GM18498 (cell line): ENCODE results near the gene LRRC47.
"Not testable (repeated sequence)": the region's sequence is repeated elsewhere in the genome, so short reads cannot be mapped to it uniquely, and the experiment has no call there.

ENCODE experiments used
- ATAC-seq: cut with Tn5 transposase; IDR thresholded peaks from one replicate; pipeline ENCODE4 v1.9.1; 2021; ENCODE audit warnings: mild to moderate bottlenecking, moderate library complexity; ENCODE audit not compliant: unreplicated experiment

Gene LRRC47

DNA sequence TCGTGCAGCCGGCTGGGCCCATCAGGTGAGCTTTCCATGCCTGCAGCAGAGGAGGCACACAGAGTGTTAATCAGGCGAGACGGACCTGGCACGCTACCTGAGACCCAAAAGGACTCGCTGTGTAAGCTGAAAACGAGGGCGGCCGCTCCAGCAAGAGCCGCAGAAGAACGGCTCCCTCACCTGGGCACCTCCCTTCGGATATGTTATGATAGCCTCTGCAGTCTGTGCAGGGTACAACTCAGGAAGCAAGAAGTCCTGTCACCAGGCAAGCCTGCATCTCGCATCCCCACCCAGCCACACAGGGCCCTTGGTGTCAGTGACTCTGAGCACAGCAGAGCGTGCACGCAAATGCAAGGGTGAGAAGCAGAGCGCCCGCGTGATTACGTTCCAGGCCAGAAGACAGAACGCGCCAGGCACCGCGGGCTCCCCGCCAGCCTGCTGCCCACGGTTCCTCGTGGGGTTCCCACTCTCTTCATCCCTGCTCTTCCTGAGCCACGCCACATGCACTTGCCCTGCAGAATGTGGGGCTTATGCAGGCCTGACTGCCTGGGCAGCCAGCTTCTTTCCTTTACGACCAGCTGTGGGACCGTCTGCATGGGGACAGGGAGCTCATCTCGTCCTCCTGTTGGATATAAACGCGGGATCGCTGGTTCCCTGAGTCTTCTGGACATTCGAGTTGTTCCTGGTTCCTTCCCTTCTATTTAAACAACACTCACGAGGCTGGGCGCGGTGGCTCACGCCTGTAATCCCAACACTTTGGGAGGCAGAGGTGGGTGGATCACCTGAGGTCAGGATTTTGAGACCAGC is 20.2 kb upstream of the LRRC47 start:
- no peak for ATAC-seq

- no peak for ATAC-seq
Measured at GRCh38 chr1:3814771-3815561, 18.7 kb upstream of the LRRC47 start.

GRCh38 chr1:3814065-3814464 is 17.8 kb upstream of the LRRC47 start:
- no peak for ATAC-seq

- ATAC-seq: no peak
Measured at GRCh38 chr1:3811595-3811911, 15.3 kb upstream of the LRRC47 start.

- ATAC-seq: not testable (repeated sequence)
Measured at GRCh38 chr1:3810149-3810761, 14.0 kb upstream of the LRRC47 start.

DNA sequence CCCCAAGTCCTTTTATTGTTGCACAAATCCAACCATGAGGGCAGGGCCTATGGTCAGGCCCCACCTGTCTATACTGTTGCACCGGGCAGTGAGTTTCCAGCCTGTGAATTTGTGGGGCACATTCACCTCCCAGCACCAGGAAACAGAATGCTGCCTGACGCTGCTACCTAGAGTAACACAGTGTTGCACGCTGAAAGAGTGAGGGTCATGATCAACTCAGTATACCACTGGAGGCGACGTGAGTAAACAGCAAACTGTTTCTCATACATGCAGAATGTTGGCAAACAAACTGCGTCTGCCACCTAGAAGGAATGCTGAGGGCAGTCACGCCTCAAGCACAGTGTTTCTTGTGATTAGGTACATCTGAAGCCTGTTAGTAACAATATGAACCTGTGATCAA is 13.4 kb upstream of the LRRC47 start:
- no peak for ATAC-seq

DNA sequence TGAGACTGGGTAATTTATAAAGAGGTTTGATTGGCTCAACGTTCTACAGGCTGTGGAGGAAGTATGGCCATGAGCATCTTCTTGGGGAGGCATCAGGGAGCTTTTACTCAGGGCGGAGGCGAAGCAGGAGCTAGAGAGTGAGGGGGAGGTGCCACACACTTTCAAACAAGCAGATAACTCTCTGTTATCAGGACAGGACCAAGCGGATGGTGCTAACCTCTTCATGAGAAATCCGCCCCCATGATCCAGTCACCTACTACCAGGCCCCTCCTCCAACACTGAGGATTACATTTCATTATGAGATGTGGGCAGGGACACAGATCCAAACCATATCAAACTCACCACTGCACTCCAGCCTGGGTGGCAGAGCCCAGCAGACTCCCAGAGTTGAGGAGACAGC is 11.5 kb upstream of the LRRC47 start:
- no peak for ATAC-seq

DNA sequence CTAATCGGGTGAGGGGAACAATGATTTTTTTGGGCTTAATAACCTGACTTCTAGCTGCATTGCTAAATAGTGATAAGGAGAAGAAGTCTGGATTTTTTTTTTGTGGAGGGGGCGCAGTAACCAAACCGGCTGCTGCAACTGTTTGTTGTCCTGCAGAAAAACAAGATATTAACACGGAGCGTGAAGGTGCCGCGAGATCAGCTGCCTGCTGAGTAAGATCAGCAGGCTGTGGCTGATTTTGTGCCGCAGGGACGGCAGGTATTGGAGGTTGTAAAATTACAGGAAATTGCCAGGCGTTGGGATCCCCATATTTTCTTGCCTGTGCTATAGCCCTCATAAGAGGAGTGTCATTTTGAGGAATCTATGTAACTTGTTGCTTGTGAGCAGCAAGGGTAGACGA is 8.7 kb upstream of the LRRC47 start:
- no peak for ATAC-seq

DNA sequence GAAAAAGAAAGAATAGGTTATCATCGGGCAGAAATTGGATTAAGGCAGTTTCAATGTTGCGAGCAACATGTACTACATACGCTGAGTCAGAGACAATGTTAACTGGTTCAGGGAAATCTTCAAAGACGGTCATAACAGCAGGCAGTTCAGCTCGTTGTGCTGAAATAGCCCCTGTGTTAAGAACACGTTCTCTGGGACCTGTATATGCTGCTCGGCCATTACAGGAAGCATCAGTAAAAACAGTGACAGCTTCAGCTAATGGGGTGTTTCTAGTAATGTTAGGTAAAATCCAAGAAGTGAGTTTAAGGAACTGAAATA is 8.3 kb upstream of the LRRC47 start:
- not testable (repeated sequence) for ATAC-seq

GRCh38 chr1:3803905-3804626 is 7.8 kb upstream of the LRRC47 start:
- ATAC-seq: no peak

DNA sequence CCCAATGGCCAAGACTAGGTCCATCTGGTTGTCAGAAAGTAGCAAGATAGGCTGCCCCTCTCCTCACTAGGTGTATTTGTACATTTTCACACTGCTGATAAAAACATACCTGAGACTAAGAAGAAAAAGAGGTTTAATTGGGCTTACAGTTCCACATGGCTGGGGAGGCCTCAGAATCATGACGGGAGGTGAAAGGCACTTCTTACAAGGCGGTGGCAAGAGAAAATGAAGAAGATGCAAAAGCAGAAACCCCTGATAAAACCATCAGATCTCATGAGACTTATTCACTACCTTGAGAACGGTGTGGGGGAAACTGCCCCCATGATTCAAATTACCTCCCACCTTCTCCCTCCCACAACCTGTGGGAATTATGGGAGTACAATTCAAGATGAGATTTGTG is 4.5 kb upstream of the LRRC47 start:
- not testable (repeated sequence) for ATAC-seq

- no peak for ATAC-seq
Measured at GRCh38 chr1:3799976-3800685, 3.8 kb upstream of the LRRC47 start.

- ATAC-seq: peak; percentile 43
Measured at GRCh38 chr1:3795453-3796214, 664 bp downstream of the LRRC47 start.

DNA sequence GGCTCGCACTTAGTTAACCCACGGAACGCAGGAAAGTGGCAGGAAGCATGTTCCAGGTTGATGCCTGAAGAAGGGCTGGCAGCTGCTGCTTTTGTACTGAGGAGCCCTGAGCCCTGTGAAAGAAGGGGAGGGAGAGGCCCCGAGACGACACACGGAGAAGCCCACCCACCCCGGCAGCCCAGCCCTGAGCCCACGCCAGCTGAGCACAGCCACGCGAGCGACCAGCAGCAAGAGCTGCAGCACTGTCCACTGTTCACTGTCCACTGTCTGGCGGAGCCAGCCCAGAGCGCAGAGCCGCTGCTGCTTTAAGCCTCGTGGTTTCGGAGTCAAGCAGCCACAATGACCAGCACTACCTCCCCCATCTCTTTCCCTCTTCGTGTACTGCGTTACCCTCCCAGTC is 5.3 kb downstream of the LRRC47 start:
- no peak for ATAC-seq

DNA sequence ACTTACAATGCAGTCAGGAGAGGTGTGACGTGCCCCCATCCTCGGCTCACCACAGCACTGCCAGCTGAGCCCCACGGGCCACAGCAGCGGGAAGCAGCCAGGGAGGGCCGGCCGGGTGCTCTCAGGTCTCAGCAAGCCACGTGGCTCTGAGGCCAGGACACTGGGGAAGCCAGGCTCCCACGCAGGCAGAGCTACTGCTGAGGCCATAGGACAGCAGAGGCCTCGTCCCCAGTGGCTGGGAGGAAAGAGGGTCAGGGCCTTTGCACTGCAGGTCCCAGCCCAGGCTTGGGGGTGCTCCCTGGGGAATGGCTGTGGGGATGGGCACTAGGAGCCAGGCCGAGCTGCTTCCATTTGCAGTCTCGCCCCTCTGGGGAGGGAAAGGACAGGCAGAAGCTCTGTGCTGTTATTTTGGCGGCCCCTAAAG is 5.8 kb downstream of the LRRC47 start:
- ATAC-seq: no peak

- ATAC-seq: no peak
Measured at GRCh38 chr1:3789421-3790300, 6.6 kb downstream of the LRRC47 start.

GRCh38 chr1:3788756-3789420 is 7.4 kb downstream of the LRRC47 start:
- no peak for ATAC-seq

DNA sequence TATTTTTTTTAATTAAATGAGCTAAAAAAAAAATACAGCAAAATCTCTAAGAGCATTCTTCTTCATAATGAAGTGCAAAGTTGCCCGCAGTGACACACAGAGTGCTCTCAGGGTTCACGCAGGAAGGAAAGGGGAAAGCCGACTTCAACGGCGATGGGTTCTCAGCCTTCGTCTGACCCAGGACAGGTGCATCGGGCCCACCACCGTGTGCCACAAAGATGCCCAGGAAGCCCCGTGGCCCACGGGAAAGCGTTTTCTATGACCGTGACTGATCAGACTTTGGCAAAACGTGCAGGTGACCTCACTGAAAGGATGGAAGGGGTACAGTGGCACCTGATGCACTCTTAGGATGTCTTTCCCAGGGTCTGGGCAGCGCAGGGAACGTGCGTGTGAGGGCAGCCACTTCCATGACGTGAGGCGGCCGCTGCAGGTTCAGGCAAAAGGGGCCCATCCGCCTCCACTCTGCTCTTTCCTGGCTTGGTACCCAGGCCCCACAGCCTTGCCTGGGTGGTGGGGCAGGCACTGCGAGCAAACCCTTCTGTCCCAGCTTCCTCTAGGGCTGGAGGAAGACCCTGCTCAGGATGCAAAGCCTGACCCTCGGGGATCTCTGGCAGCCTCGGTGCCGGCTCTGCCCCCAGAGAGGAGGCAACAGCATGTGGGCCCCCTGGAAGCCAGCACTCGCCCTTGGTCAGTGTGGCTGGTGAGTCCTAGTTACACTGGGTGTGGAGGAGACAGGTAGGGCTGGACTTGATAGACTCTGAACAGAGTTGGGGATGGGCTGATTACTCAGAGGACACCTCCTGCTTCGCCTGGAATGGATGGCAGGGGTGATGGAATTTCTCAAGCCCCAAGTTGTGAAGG is 8.3 kb downstream of the LRRC47 start:
- ATAC-seq: no peak
